HG02571 (cell line): ENCODE measurements around the gene CCDC191.

Source experiments
- ATAC-seq: cut with Tn5 transposase; IDR thresholded peaks from one replicate; pipeline ENCODE4 v1.9.1; 2021; ENCODE audit warnings: mild to moderate bottlenecking, moderate library complexity; ENCODE audit not compliant: unreplicated experiment

The CCDC191 gene

GRCh38 chr3:114056130-114057010, at the start of gene CCDC191, which contains the start of gene QTRT2:
Gene CCDC191 (minus strand): TSS chr3:114056526. CDS start chr3:114056466, 60 bp downstream.
Gene QTRT2 (plus strand): TSS chr3:114056737. CDS start chr3:114065258, 8,521 bp downstream.
- peak; percentile 98 for ATAC-seq

- ATAC-seq, result no peak
Measured at GRCh38 chr3:114104414-114104813, 48.1 kb upstream of the CCDC191 start.

GRCh38 chr3:114103858-114104257, 47.5 kb upstream of the CCDC191 start:
- no peak for ATAC-seq

GRCh38 chr3:114103181-114103580, 46.9 kb upstream of the CCDC191 start:
- ATAC-seq, result no peak

GRCh38 chr3:114101101-114101500, 44.8 kb upstream of the CCDC191 start:
- ATAC-seq, result no peak

- ATAC-seq, result no peak
Measured at GRCh38 chr3:114095796-114096195, 39.5 kb upstream of the CCDC191 start.

- ATAC-seq, result no peak
Measured at GRCh38 chr3:114093596-114093995, 37.3 kb upstream of the CCDC191 start.

GRCh38 chr3:114093016-114093380, 36.7 kb upstream of the CCDC191 start:
- ATAC-seq, result no peak

GRCh38 chr3:114092151-114093015, 36.1 kb upstream of the CCDC191 start:
- ATAC-seq, result no peak

GRCh38 chr3:114089675-114090074, 33.3 kb upstream of the CCDC191 start:
- no peak for ATAC-seq

GRCh38 chr3:114086356-114086755, 30.0 kb upstream of the CCDC191 start:
- no peak for ATAC-seq

- no peak for ATAC-seq
Measured at GRCh38 chr3:114083112-114083511, 26.8 kb upstream of the CCDC191 start.

- ATAC-seq, result no peak
Measured at GRCh38 chr3:114081037-114081436, 24.7 kb upstream of the CCDC191 start.

GRCh38 chr3:114080201-114080600, 23.9 kb upstream of the CCDC191 start:
- ATAC-seq, result no peak

GRCh38 chr3:114079761-114080160, 23.4 kb upstream of the CCDC191 start:
- ATAC-seq, result no peak

- ATAC-seq, result no peak
Measured at GRCh38 chr3:114078126-114078525, 21.8 kb upstream of the CCDC191 start.

GRCh38 chr3:114076711-114077110, 20.4 kb upstream of the CCDC191 start:
- ATAC-seq, result no peak

- ATAC-seq, result no peak
Measured at GRCh38 chr3:114071786-114072185, 15.5 kb upstream of the CCDC191 start.

GRCh38 chr3:114068336-114068735, 12.0 kb upstream of the CCDC191 start:
- ATAC-seq, result no peak

- ATAC-seq, result no peak
Measured at GRCh38 chr3:114067804-114068203, 11.5 kb upstream of the CCDC191 start.

- no peak for ATAC-seq
Measured at GRCh38 chr3:114060906-114061655, 4.8 kb upstream of the CCDC191 start.
